ENCODE data around the gene IDH3A.
"Not testable (repeated sequence)": the region's sequence is repeated elsewhere in the genome, so short reads cannot be mapped to it uniquely, and the experiment has no call there.

The IDH3A gene

GRCh38 chr15:78147566-78147965 is 1.6 kb upstream of the IDH3A start:
- peak overlapping the region; percentile 3; the same call in 1 of the 2 replicates for H3K27ac ChIP-seq
- CTCF ChIA-PET = interaction anchor here (0.8 kb wide), 1 partner anchor 35 kb away, joined by 3 read pairs; no protein-coding TSS in a partner anchor
- no peak for DNase-seq (ENCODE audit: low spot score)
- no peak for TF ChIP-seq CTCF (conservative IDR thresholded peaks at IDR 0.05; ENCODE audit: low read depth)
- POLR2A ChIA-PET (ENCODE audit: low non-redundant PET) = no interaction called here

- ChIA-PET CTCF (no interaction called here), POLR2A (ENCODE audit: low non-redundant PET) (no interaction called here)
- no peak for TF ChIP-seq CTCF (conservative IDR thresholded peaks at IDR 0.05; ENCODE audit: low read depth)
- no peak for DNase-seq (ENCODE audit: low spot score)
- peak overlapping the region; percentile 78 for H3K27ac ChIP-seq
Observed at GRCh38 chr15:78148392-78149067, 632 bp upstream of the IDH3A start.

GRCh38 chr15:78149805-78150751 is 916 bp downstream of the IDH3A start:
- H3K27ac ChIP-seq = peak overlapping the region; percentile 78
- POLR2A ChIA-PET (ENCODE audit: low non-redundant PET) = no interaction called here
- CTCF ChIA-PET = interaction anchor here (0.6 to 1.8 kb wide), 3 partner anchors 18 to 189 kb away, joined by 3 to 5 read pairs (median 5); partner anchors contain the start of gene CIB2

GRCh38 chr15:78151075-78151474 is 1.9 kb downstream of the IDH3A start:
- H3K27ac ChIP-seq; DNase-seq (ENCODE audit: low spot score); POLR2A ChIA-PET (ENCODE audit: low non-redundant PET): not testable (repeated sequence)
- CTCF ChIA-PET = interaction anchor here (0.5 kb wide), 1 partner anchor 528 kb away, joined by 4 read pairs; no protein-coding TSS in a partner anchor

More at GRCh38 chr15:78149805-78150751, 916 bp downstream of the IDH3A start:
- no peak for TF ChIP-seq CTCF (conservative IDR thresholded peaks at IDR 0.05; ENCODE audit: low read depth)
- DNase-seq (ENCODE audit: low spot score) = peak; percentile 40

- POLR2A ChIA-PET (ENCODE audit: low non-redundant PET) = no interaction called here
- no peak for TF ChIP-seq CTCF (conservative IDR thresholded peaks at IDR 0.05; ENCODE audit: low read depth)
- no peak for DNase-seq (ENCODE audit: low spot score)
- no peak overlapping the region for H3K27ac ChIP-seq
- CTCF ChIA-PET = interaction anchor here (0.5 kb wide), 1 partner anchor 25 kb away, joined by 3 read pairs; no protein-coding TSS in a partner anchor
Observed at GRCh38 chr15:78154955-78155354, 5.8 kb downstream of the IDH3A start.

- H3K27ac ChIP-seq = no peak overlapping the region
- DNase-seq (ENCODE audit: low spot score) = no peak
- TF ChIP-seq CTCF (conservative IDR thresholded peaks at IDR 0.05; ENCODE audit: low read depth) = no peak
- ChIA-PET CTCF (no interaction called here), POLR2A (ENCODE audit: low non-redundant PET) (no interaction called here)
Observed at GRCh38 chr15:78155355-78155939, 6.3 kb downstream of the IDH3A start.

All from RWPE1 (cell line).